NCI-H69 (cell line): Measurements from ENCODE around the gene KIAA0825.

Experiments used
- DNase-seq: peaks from one replicate; lab custom pipeline; 2025; lab: John Stamatoyannopoulos, UW

KIAA0825 gene

GRCh38 chr5:94431696-94432095 is 186.7 kb downstream of the KIAA0825 start:
- no peak for DNase-seq

DNA sequence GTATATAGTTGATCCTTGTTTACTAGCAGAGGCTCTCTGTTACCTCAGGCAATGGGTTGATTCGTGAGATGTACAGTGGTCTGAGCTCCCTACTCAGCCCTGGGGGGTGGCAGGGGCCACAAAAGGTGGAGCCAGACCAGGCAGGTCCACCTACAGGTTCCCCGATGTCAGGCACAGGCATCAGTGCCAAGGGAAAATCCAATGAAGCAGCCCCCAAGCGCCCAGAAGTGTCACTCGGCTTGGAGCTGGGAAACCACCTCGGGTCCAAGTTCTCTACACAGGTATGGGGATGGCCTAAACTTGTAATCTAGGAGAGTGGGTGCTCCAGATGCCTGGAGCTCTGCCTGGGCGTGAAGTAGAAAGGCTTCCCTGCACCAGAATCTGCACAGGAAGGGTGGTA is 188.8 kb downstream of the KIAA0825 start:
- DNase-seq = no peak

DNA sequence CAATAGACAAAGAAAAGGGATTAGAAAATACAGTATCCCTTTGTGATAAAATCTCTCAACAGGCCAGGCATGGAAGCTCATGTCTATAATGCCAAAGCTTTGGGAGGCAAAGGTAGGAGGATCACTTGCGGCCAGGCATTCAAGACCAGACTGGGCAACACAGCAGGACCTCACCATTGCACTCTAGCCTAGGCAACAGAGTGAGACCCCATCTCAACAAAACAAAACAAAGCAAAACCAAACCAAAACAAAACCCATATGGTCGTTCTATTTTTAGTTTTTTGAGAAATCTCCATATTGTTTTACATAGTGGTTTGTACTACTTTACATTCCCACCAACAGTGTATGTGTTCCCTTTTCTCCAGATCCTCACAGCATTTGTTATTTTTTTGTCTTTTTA is 193.0 kb downstream of the KIAA0825 start:
- DNase-seq = no peak

- DNase-seq = peak; percentile 48
Measured at GRCh38 chr5:94423411-94423810, 195.0 kb downstream of the KIAA0825 start.

- DNase-seq = peak; percentile 69
Measured at GRCh38 chr5:94422812-94423211, 195.6 kb downstream of the KIAA0825 start.

DNA sequence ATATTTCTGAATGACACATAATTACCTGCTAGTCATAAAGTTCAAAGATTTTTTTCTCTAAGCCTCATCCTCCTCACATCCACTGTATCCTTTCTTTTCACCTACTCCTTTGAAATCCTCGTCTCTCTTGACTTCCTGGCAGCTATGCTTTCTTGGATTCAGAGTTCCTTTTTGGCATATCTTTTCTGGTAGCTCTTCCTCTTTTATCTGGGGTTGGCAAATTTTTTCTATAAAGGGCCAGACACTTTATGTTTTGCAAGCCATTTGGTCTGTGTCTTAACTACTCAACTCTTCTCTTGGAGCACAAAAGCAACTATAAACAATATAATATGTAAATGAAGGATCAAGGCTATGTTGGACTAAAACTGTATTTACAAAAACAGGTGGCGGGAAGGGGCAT is 197.5 kb downstream of the KIAA0825 start:
- DNase-seq = no peak

DNA sequence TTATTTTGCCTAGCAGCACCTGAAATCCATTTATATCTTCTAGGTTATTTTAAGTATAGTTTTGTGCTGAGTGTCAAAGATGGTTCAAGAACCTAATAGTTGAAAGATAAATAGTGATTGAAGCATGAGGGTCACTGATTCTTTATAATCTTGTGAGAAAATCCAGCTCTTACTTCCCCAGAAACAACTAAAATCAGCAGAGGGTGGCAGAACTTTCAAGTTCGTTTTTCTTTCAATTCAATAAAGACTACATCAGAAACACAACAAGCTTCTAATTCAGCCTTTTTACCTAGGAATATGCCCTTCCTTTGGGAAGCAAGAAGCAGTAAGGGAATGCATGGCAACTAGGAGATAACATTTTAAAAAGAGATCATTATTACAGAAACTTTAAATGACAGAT is 202.6 kb downstream of the KIAA0825 start:
- DNase-seq = no peak

DNA sequence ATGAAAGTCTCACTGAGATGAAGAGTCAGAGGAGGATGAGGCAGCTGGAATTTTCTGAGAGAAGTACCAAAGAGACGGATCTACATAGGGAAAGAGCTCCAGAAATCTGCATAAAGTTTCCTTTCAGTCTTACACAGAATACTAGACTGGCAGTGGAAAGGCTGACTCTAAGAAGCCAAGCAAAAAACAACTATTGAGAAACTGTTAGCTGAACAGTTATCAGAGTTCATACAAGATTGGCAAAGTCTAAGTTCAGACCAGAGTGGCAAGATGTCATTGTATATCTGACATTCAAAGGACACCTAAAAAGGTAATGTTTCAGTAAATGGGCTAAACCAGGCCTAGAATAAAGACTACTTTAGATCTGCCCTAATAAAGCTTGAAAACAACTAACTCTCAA is 209.0 kb downstream of the KIAA0825 start:
- no peak for DNase-seq

GRCh38 chr5:94407023-94407422 is 211.4 kb downstream of the KIAA0825 start:
- no peak for DNase-seq

- no peak for DNase-seq
Measured at GRCh38 chr5:94403483-94403882, 214.9 kb downstream of the KIAA0825 start.

DNA sequence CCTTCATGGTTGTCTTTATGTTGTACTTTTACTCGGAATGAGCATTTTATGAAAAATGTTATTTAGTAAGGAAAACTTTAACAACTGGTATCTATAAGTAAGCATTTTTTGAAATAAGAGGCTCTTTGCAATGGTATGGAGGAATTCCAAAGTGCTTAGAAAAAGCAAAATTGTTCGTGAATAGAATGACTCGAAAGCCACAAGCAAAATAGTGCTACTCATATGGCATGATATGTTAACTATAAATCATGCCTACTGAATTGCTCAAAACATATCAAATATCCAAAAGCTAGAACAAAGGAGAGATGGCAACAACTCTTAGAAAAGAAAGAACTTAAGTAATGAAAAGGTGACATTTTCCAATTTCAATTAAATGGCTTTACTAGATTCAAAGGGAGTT is 216.3 kb downstream of the KIAA0825 start:
- DNase-seq = no peak

DNA sequence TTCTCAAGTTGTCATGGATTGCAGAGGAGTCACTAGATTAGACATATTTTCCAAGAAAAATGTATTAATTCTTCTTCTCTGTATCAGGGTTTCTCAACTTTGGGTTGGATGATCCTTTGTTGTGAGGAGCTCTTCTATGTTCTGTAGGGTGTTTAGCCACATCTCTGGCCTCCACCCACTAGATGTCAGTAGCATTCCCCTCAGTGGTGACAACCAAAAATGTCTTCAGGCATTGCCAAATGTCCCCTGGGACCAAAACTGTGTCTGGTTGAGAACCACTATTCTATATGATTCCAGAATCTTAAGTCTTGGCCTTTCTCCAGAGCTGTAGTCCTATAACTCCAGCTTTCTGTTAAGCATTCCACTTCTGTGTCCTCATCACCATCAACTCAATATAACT is 220.9 kb downstream of the KIAA0825 start:
- DNase-seq = peak; percentile 23

DNA sequence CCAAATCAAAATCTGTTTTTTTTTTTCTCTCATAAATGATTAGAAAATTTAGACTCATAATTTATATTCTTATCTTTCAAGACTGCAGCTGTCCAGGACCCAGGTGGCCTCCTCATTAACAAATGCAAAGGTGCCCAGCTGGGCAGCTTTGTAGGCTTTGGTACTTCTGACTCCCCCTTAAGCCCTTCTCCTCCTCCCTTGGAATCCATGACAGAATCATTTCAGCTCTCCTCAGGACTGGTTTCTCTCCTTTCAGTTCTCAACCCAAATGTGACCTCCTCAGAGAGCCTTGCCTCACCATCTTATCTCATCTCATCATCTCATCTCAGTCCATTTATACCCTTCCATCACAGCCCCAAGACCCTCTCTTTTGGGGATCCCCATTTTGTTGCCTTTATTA is 221.7 kb downstream of the KIAA0825 start:
- peak; percentile 58 for DNase-seq

DNA sequence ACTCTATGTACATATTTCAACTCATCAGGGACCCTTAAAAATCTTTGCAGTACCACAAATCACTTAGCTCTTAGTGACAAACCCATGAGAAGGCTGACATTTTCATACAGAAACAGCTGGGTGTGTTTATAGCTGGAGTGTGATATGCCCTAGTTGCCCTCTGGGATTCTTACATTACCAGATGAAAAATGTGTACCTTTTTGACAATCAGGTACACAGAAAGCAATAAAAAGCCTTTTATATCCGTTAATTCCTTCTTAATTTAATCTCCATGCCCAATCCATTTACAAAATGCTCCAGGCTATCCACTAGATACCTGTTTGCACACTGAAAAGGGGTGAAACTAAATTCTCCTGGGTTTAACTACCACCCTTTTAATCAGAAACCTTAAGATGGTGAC is 222.9 kb downstream of the KIAA0825 start:
- DNase-seq = peak; percentile 93

DNA sequence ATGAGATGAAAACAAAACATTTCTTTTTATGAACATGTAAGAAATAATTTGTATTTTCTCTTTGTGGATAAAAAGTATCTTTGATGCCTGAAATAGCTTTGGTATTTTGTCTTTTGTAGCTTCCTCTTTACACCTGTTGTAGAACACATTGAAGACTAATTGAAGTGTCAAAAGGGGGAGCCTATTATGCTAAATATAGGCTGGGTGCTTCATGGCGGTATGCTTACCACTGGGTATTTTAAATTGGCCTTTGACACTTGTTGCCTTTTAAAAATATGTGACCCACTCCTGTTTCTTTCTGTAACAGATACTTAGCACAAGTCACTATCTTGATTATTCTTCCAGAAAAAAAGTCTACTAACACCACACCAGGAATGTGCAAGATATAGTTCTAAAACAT is 226.4 kb downstream of the KIAA0825 start:
- DNase-seq = peak; percentile 76

GRCh38 chr5:94389515-94389899 is 228.9 kb downstream of the KIAA0825 start:
- no peak for DNase-seq

DNA sequence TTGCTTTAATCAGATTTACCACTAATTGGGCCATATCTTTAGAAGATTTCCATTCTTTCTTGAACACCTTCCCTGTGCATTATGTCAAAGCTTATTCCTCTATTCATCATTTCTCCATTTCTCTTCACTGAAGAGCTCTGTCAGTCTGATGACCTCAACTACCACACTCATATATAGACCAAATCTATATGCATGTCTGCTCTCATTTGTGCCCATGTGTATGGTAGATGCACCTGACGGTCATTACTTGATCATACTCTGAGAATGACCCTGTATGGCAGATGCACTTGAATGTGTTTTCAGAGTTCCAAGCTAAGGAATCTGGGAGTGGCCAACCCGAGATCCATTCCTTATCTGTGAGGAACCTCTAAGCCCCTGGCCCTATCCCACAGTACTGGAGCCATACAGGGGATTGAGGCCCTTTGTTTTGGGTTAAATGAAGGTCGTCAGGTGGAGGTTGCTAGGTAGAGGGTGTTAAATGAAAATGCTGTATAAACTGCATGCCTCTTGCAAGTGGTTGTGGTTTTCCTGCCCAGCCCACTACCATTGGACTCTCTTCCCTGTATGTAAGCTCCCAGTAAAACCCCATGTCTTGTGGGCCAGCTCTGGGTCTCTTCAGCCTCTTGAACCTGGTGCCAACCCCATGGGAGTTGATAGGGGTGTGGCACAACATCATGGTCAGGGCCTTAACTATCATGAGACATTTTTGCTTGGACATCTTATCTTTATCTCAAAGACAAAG is 229.5 kb downstream of the KIAA0825 start:
- no peak for DNase-seq

- DNase-seq = no peak
Measured at GRCh38 chr5:94385767-94386166, 232.6 kb downstream of the KIAA0825 start.

- DNase-seq = peak; percentile 42
Measured at GRCh38 chr5:94378062-94378461, 240.3 kb downstream of the KIAA0825 start.

DNA sequence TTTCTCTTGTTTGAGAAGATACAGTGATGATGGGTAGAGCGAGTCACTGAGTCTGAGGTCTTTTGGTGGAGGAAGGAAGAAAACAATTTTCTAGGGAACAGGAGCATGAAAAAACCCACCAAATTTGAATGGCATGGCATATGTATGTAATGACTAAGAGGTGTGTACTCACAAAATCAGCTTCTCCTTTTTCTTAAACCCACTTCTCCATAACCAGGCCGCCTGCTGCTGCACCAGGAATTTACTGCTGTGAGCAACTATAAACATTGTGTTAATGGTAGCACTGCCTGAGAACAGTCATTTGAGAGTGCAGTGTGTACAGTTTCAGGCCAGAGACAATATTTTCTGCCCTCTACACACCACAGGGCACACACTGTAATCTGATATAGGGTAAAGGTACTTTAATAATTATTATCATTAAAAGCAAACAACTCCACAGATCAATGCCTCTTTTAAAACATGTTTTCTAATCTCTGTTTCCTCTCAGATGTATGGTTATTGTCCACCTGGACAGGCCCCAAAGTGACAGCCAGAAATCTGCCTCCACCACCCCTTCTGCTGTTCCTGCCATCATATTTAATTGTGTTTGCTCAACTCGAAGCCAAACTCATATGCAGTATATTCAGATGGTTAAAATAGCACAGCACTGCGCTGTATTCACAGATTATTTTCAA is 241.6 kb downstream of the KIAA0825 start:
- peak; percentile 99 for DNase-seq

DNA sequence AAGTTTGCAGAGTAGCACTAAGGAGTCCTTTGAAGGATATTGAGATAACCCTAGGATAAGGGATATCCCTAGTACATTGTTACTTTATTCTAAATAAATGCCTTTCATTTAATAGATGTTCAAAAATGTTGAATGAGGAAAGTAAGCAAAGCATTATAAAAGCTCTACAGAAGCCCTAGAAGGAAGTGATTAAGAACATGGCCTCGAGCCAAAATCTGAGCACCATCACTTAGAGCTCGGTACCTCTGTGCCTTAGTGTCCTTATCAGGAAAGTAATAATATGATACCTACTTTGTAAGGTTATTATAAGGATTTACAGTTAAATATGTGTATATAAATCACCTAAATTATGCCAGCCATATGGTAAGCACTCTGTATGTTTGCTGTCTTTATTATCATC is 242.6 kb downstream of the KIAA0825 start:
- DNase-seq = peak; percentile 83

GRCh38 chr5:94374336-94374735 is 244.1 kb downstream of the KIAA0825 start:
- peak; percentile 66 for DNase-seq

DNA sequence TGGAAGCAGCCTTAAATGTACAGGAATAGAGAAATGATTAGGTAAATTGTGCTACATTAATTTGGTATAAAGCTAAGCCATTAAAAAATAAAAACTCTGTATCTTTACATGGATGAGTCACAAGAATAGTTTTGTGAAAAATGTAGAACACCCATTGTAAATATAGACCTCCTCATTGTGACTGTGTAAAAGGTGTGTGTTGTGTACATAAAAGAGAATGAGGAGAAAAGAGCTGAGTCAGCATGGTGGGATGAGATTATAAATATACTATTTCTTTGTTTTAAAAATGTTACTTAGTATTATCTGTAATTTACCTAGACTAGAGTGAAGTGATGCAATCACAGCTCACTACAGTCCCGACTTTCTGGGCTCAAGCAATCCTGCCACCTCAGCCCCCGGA is 250.5 kb downstream of the KIAA0825 start:
- DNase-seq = no peak

DNA sequence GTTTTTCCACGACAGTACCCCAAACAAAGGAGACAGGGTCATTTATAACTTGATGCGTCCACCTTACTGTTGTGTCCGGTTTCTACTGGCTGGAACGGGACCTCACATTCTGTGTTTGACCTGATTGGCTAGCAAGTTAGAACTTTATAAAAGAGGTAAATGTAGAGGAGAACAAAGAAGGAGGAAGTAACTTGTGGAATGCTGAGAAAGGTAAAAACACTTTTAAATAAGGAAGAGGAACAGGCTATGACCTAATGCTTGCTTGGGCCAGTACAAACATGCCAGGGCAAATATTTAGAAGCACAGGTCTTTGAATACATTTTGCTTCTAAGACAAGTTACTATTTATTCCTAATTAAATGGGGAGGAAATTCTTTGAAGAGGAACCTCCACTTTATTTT is 251.6 kb downstream of the KIAA0825 start:
- no peak for DNase-seq
